Neural cell (in vitro differentiated cells): ENCODE results near the gene ANKRD29. TPM values are rescaled to one million over a fixed set of nuclear protein-coding genes. Genes with fewer than 3 reads are reported as not detected.

Experiments
- H2AFZ ChIP-seq: fragments of 200-600, 300-800 bp; sonication (generic), shearing (Covaris generic); 2 replicates; pipeline ENCODE4 v1.6.0; 2014; ENCODE audit warnings: low read depth, mild to moderate bottlenecking, antibody characterized with exemption, low read length, moderate library complexity
- H3F3A ChIP-seq: fragments of 200-600 bp; shearing (Covaris generic); 2 replicates; pipeline ENCODE4 v1.6.1; 2016; ENCODE audit warnings: mild to moderate bottlenecking, moderate library complexity, mixed read lengths, antibody characterized with exemption, low read length; ENCODE audit not compliant: insufficient read depth, poor library complexity, severe bottlenecking
- H3K27ac ChIP-seq: fragments of 200-600, 300-800 bp; sonication (generic), shearing (Covaris generic); 2 replicates; pipeline ENCODE4 v1.5.1; 2014; ENCODE audit warnings: mild to moderate bottlenecking, low read length, moderate library complexity
- H3K27me3 ChIP-seq: fragments of 300-800, 200-600 bp; sonication (generic), shearing (Covaris generic); 2 replicates; pipeline ENCODE4 v1.6.0; 2014; ENCODE audit warnings: mild to moderate bottlenecking, low read depth, low read length, moderate library complexity; ENCODE audit not compliant: insufficient read depth
- H3K36me3 ChIP-seq: fragments of 300-800, 200-600 bp; sonication (generic), shearing (Covaris generic); 2 replicates; pipeline ENCODE4 v1.5.1; 2014; ENCODE audit warnings: mild to moderate bottlenecking, antibody characterized with exemption, low read length, moderate library complexity; ENCODE audit not compliant: insufficient read depth
- H3K4me2 ChIP-seq: fragments of 300-800, 200-600 bp; sonication (generic), shearing (Covaris generic); 2 replicates; pipeline ENCODE4 v1.6.0; 2014; ENCODE audit warnings: mild to moderate bottlenecking, low read length
- H3K4me3 ChIP-seq: fragments of 300-800, 200-600 bp; sonication (generic), shearing (Covaris generic); 2 replicates; pipeline ENCODE4 v1.5.1; 2014; ENCODE audit warnings: mild to moderate bottlenecking, low read length, moderate library complexity
- H3K79me2 ChIP-seq: fragments of 200-600 bp; shearing (Covaris generic); replicated peaks from 2 replicates; pipeline ENCODE4 v1.6.0; 2014; ENCODE audit warnings: mild to moderate bottlenecking, low read length, moderate library complexity; ENCODE audit not compliant: insufficient read depth
- H3K9ac ChIP-seq: fragments of 300-800, 200-600 bp; sonication (generic), shearing (Covaris generic); 2 replicates; pipeline ENCODE4 v1.6.1; 2016; ENCODE audit warnings: mild to moderate bottlenecking, low read length, mixed read lengths
- H3K9me2 ChIP-seq: fragments of 200-600 bp; shearing (Covaris generic); 2 replicates; pipeline ENCODE4 v1.6.1; 2016; ENCODE audit warnings: mild to moderate bottlenecking, low read length, mixed read lengths; ENCODE audit not compliant: insufficient read depth
- H3K9me3 ChIP-seq: fragments of 200-600, 300-800 bp; sonication (generic), shearing (Covaris generic); 2 replicates; pipeline ENCODE4 v1.6.1; 2016; ENCODE audit warnings: mild to moderate bottlenecking, mixed run types, low read length, moderate library complexity, mixed read lengths
- H4K20me1 ChIP-seq: fragments of 200-600 bp; shearing (Covaris generic); 2 replicates; pipeline ENCODE4 v1.6.1; 2016; ENCODE audit warnings: mild to moderate bottlenecking, mixed run types; ENCODE audit not compliant: insufficient read depth
- CTCF ChIP-seq: fragments of 450-650 bp; IDR thresholded peaks from 2 replicates; pipeline ENCODE4 v1.5.1; 2014; ENCODE audit warnings: antibody characterized with exemption, mild to moderate bottlenecking, moderate library complexity; ENCODE audit not compliant: poor library complexity, severe bottlenecking
- EP300 ChIP-seq: fragments of 450-650 bp; conservative IDR thresholded peaks from 2 replicates; pipeline ENCODE4 v1.6.1; 2014; ENCODE audit warnings: antibody characterized with exemption, mild to moderate bottlenecking, moderate library complexity; ENCODE audit not compliant: poor library complexity, severe bottlenecking
- EZH2 ChIP-seq: fragments of 200-600, 300-800 bp; shearing (Covaris generic), sonication (generic); IDR thresholded peaks from 2 replicates; pipeline ENCODE4 v1.6.1; 2014; ENCODE audit warnings: antibody characterized with exemption, low read length, borderline replicate concordance, mild to moderate bottlenecking; ENCODE audit not compliant: insufficient read depth, poor library complexity, severe bottlenecking
- MXI1 ChIP-seq: fragments of 450-650 bp; conservative IDR thresholded peaks from 2 replicates; pipeline ENCODE4 v1.6.1; 2014; ENCODE audit warnings: antibody characterized with exemption, mild to moderate bottlenecking; ENCODE audit not compliant: poor library complexity, severe bottlenecking
- POLR2AphosphoS5 ChIP-seq: IDR thresholded peaks from 2 replicates; pipeline ENCODE4 v1.6.1; 2012
- RAD21 ChIP-seq: fragments of 450-650 bp; conservative IDR thresholded peaks from 2 replicates; pipeline ENCODE4 v1.6.1; 2014; ENCODE audit warnings: antibody characterized with exemption, mild to moderate bottlenecking, moderate library complexity
- REST ChIP-seq: IDR thresholded peaks from 2 replicates; pipeline ENCODE4 v1.6.1; 2012; ENCODE audit warnings: borderline replicate concordance
- SMC3 ChIP-seq: fragments of 450-650 bp; conservative IDR thresholded peaks from 2 replicates; pipeline ENCODE4 v1.6.1; 2014; ENCODE audit warnings: antibody characterized with exemption, mild to moderate bottlenecking, moderate library complexity; ENCODE audit not compliant: poor library complexity
- TAF1 ChIP-seq: IDR thresholded peaks from 2 replicates; pipeline ENCODE4 v1.6.1; 2012; ENCODE audit warnings: low read depth
- polyA minus RNA-seq: library from RNA; depleted of rRNA, polyadenylated mRNA; stranded (reverse); fragments of >200 nt; gene quantifications from 2 replicates; pipeline ENCODE4 v1.2.3, GENCODE V29; 2014
- polyA plus RNA-seq: library from polyadenylated mRNA; depleted of rRNA; stranded (reverse); fragments of >200 nt; gene quantifications from 2 replicates; pipeline ENCODE4 v1.2.3, GENCODE V29; 2014

Gene ANKRD29
- polyA plus RNA-seq (4.9 and 7.1 TPM in 2 replicates), polyA minus RNA-seq (5.4 and 6.8 TPM in 2 replicates)

GRCh38 chr18:23662309-23663263 lies at the start of gene ANKRD29:
ANKRD29 (minus strand) TSS chr18:23662911; CDS start chr18:23662730, 181 bp downstream.
- Histone ChIP-seq H3K9me2 (no peaks in the 10 kb centered on the region), H2AFZ (no peak within 1 kb of the TSS), H3K9ac (peak within 1 kb of the TSS; percentile 49), H3K79me2 (no peaks in the 10 kb centered on the region), H3K27me3 (peaks cover 23% of the 10 kb centered on the region), H3K9me3 (no peaks in the 10 kb centered on the region), H3K4me3 (peak within 1 kb of the TSS; percentile 69), H4K20me1 (no peaks in the 10 kb centered on the region), H3K27ac (no peak within 1 kb of the TSS), H3K4me2 (no peak within 1 kb of the TSS), H3K36me3 (no peaks in the 10 kb centered on the region), H3F3A (no peaks in the 10 kb centered on the region)
- TF ChIP-seq MXI1 (peak; percentile 17), EP300 (no peak)

- Histone ChIP-seq H2AFZ (no peak overlapping the region), H3K79me2 (no peaks in the 10 kb centered on the region)
These were observed 49.7 kb upstream of the ANKRD29 start for GRCh38 chr18:23712445-23712844.

GRCh38 chr18:23711426-23711825 lies 48.7 kb upstream of the ANKRD29 start:
- H3K9me3 ChIP-seq: no peaks in the 10 kb centered on the region
- no peak overlapping the region for H3K4me2 ChIP-seq
- TF ChIP-seq RAD21: no peak
- TF ChIP-seq REST: no peak
- TF ChIP-seq SMC3: no peak
- no peak for TF ChIP-seq CTCF
- TF ChIP-seq TAF1: no peak
- no peak for TF ChIP-seq EP300
- no peak for TF ChIP-seq MXI1
- no peak for TF ChIP-seq POLR2AphosphoS5
- TF ChIP-seq EZH2: no peak
- H3K9me2 ChIP-seq: no peaks in the 10 kb centered on the region
- no peak overlapping the region for H3K9ac ChIP-seq
- H3K79me2 ChIP-seq: no peaks in the 10 kb centered on the region
- no peaks in the 10 kb centered on the region for H3F3A ChIP-seq
- H3K4me3 ChIP-seq: no peak overlapping the region
- H4K20me1 ChIP-seq: no peaks in the 10 kb centered on the region
- no peaks in the 10 kb centered on the region for H3K36me3 ChIP-seq
- no peaks in the 10 kb centered on the region for H3K27me3 ChIP-seq
- H3K27ac ChIP-seq: no peak overlapping the region
- H2AFZ ChIP-seq: no peak overlapping the region

More at GRCh38 chr18:23712445-23712844, 49.7 kb upstream of the ANKRD29 start:
- H3F3A ChIP-seq: no peaks in the 10 kb centered on the region
- H3K9me2 ChIP-seq: no peaks in the 10 kb centered on the region
- H3K36me3 ChIP-seq: no peaks in the 10 kb centered on the region
- no peaks in the 10 kb centered on the region for H3K9me3 ChIP-seq
- H3K9ac ChIP-seq: no peak overlapping the region
- H3K27me3 ChIP-seq: no peaks in the 10 kb centered on the region
- H4K20me1 ChIP-seq: no peaks in the 10 kb centered on the region
- H3K4me3 ChIP-seq: no peak overlapping the region
- H3K27ac ChIP-seq: no peak overlapping the region
- TF ChIP-seq SMC3 (no peak), EZH2 (no peak), CTCF (no peak)
- no peak overlapping the region for H3K4me2 ChIP-seq
